ENCODE measurements around the gene DENND5A. TPM values are rescaled to one million over a fixed set of nuclear protein-coding genes. Genes with fewer than 3 reads are reported as not detected.

Gene DENND5A
- total and polyA plus RNA-seq, 8 donors = 65.7 to 106 (median 96.7) TPM

- TF ChIP-seq CTCF (IDR thresholded peaks at IDR 0.05) = no peak
- Histone ChIP-seq H3K9me3 (no peaks in the 10 kb centered on the region), H3K36me3 (no peaks in the 10 kb centered on the region), H3K27me3 (peaks cover 0 to 54% of the 10 kb centered on the region in 2 donors), H3K4me3 (peak within 1 kb of the TSS; percentile 37), H3K4me1 (peaks cover 3 to 13% of the 10 kb centered on the region in 2 donors), H3K27ac (no peak within 1 kb of the TSS)
- DNase-seq (peak in 1 of 4 donors; percentile 78), ATAC-seq (peak; percentile 64)
- intact Hi-C loops (cut with DNase I) = no loop called here
Observed at GRCh38 chr11:9091044-9091922, 173.9 kb downstream of the DENND5A start, which contains the start of gene SCUBE2. Gene SCUBE2, minus strand, starts transcription at chr11:9091599. Its CDS starts 71 bp downstream, at chr11:9091528.

- no peak for ATAC-seq
- intact Hi-C loops (cut with DNase I) = no loop called here
- H3K27ac ChIP-seq = no peak overlapping the region
Observed at GRCh38 chr11:9090488-9091043, 174.6 kb downstream of the DENND5A start.

GRCh38 chr11:9089636-9090035 is 175.5 kb downstream of the DENND5A start:
- no peak overlapping the region for H3K27ac ChIP-seq
- no peak overlapping the region for H3K4me3 ChIP-seq
- no peak for TF ChIP-seq CTCF (IDR thresholded peaks at IDR 0.05)
- H3K36me3 ChIP-seq = no peaks in the 10 kb centered on the region
- peaks cover 3 to 13% of the 10 kb centered on the region in 2 donors for H3K4me1 ChIP-seq
- H3K9me3 ChIP-seq = no peaks in the 10 kb centered on the region
- intact Hi-C loops (cut with DNase I) = no loop called here
- peaks cover 0 to 54% of the 10 kb centered on the region in 2 donors for H3K27me3 ChIP-seq
- ATAC-seq = no peak
- DNase-seq = no peak

More at GRCh38 chr11:9090488-9091043, 174.6 kb downstream of the DENND5A start:
- H3K9me3 ChIP-seq = no peaks in the 10 kb centered on the region
- peaks cover 3 to 13% of the 10 kb centered on the region in 2 donors for H3K4me1 ChIP-seq
- no peak for DNase-seq
- peak overlapping the region; percentile 37 for H3K4me3 ChIP-seq
- peaks cover 0 to 54% of the 10 kb centered on the region in 2 donors for H3K27me3 ChIP-seq
- H3K36me3 ChIP-seq = no peaks in the 10 kb centered on the region
- TF ChIP-seq CTCF (IDR thresholded peaks at IDR 0.05) = no peak

GRCh38 chr11:9089061-9089460 is 176.1 kb downstream of the DENND5A start:
- no peak for DNase-seq
- intact Hi-C loops (cut with DNase I) = no loop called here

More at GRCh38 chr11:9089061-9089460, 176.1 kb downstream of the DENND5A start:
- Histone ChIP-seq H3K36me3 (no peaks in the 10 kb centered on the region), H3K9me3 (no peaks in the 10 kb centered on the region), H3K4me3 (no peak overlapping the region), H3K27ac (no peak overlapping the region), H3K27me3 (peaks cover 0 to 54% of the 10 kb centered on the region in 2 donors), H3K4me1 (peaks cover 3 to 13% of the 10 kb centered on the region in 2 donors)
- TF ChIP-seq CTCF (IDR thresholded peaks at IDR 0.05) = no peak
- ATAC-seq = no peak

Small RNAs within 50 kb of the gene (microRNA-seq; reads per million reads assigned to microRNA genes)
- 0.14 to 0.17 reads per million in 2 donors for gene MIR5691

Other genes with a start within 250 kb of the DENND5A start
- 1 to 10 TPM; 2.7 to 3.9 TPM for gene SCUBE2, start 173.8 kb downstream of the DENND5A start, total RNA-seq
- gene SCUBE2, start 173.8 kb downstream of the DENND5A start, polyA plus RNA-seq (ENCODE audit: insufficient read length in 6 of 6) = 10 to 100 TPM; 29.7 to 55.9 (median 41.7) TPM
- 10 to 100 TPM; 71.9 to 77.1 TPM for gene TMEM41B, start 49.2 kb upstream of the DENND5A start, total RNA-seq
- 10 to 100 TPM; 36.5 to 50.3 (median 43.5) TPM for gene TMEM41B, start 49.2 kb upstream of the DENND5A start, polyA plus RNA-seq (ENCODE audit: insufficient read length in 6 of 6)
- 100 to 1,000 TPM; 147 to 152 TPM for gene IPO7, start 119.3 kb upstream of the DENND5A start, total RNA-seq
- gene IPO7, start 119.3 kb upstream of the DENND5A start, polyA plus RNA-seq (ENCODE audit: insufficient read length in 6 of 6) = 100 to 1,000 TPM in 2 of 6 donors, 10 to 100 TPM in 4; 91.1 to 104 (median 97.4) TPM
- 10 to 100 TPM; 17.3 to 25.0 TPM for gene ZNF143, start 195.7 kb upstream of the DENND5A start, total RNA-seq
- 10 to 100 TPM; 22.4 to 29.4 (median 25.0) TPM for gene ZNF143, start 195.7 kb upstream of the DENND5A start, polyA plus RNA-seq (ENCODE audit: insufficient read length in 6 of 6)